Keratinocyte (primary cell): ENCODE measurements around the gene OR52W1. TPM values are rescaled to one million over a fixed set of nuclear protein-coding genes. Genes with fewer than 3 reads are reported as not detected.

Source experiments
- DNase-seq: peaks from one replicate; pipeline ENCODE4 v3.0.0-alpha.2; 2011; ENCODE audit warnings: low read depth, missing footprints, low spot score
- FAIRE-seq: peaks from 2 replicates; lab custom pipeline; 2011; peaks lifted over from hg19 to GRCh38; lab: Jason Lieb, UNC
- H2AFZ ChIP-seq: 2 replicates; pipeline ENCODE4 v1.6.0; 2012; ENCODE audit warnings: low read length, control low read depth, inconsistent platforms; ENCODE audit not compliant: control insufficient read depth
- H3K27ac ChIP-seq: 2 replicates; pipeline ENCODE4 v1.5.1; 2011; ENCODE audit warnings: low read length; ENCODE audit not compliant: control insufficient read depth, insufficient read depth
- H3K27me3 ChIP-seq: 3 replicates; pipeline ENCODE4 v1.6.0; 2011; ENCODE audit warnings: low read length; ENCODE audit not compliant: control insufficient read depth, insufficient read depth; ENCODE audit errors: extremely low read depth
- H3K36me3 ChIP-seq, 2 experiments: 2 replicates in 1 of 2; 3 replicates in 1 of 2; pipeline ENCODE4 v1.5.1; 2011; ENCODE audit warnings: low read length in 2 of 2, mild to moderate bottlenecking in 1 of 2; ENCODE audit not compliant: control insufficient read depth in 2 of 2, insufficient read depth in 2 of 2; ENCODE audit errors: extremely low read depth in 1 of 2
- H3K4me1 ChIP-seq: 3 replicates; pipeline ENCODE4 v1.5.1; 2011; ENCODE audit warnings: low read length; ENCODE audit not compliant: control insufficient read depth, insufficient read depth; ENCODE audit errors: extremely low read depth
- H3K4me2 ChIP-seq: 3 replicates; pipeline ENCODE4 v1.6.0; 2011; ENCODE audit warnings: low read depth, low read length; ENCODE audit not compliant: control insufficient read depth, insufficient read depth; ENCODE audit errors: extremely low read depth
- H3K4me3 ChIP-seq, 3 experiments: fragments of 200-600 bp in 1 of 3; sonication (generic) in 1 of 3; 2 replicates in 2 of 3; 3 replicates in 1 of 3; pipeline ENCODE4 v1.5.1; 2011 to 2016; ENCODE audit warnings: low read length in 3 of 3, mild to moderate bottlenecking in 3 of 3, control low read depth in 2 of 3, inconsistent platforms in 1 of 3, low read depth in 1 of 3, mixed read lengths in 1 of 3, mixed run types in 1 of 3, moderate library complexity in 1 of 3; ENCODE audit not compliant: control insufficient read depth in 2 of 3, insufficient read depth in 2 of 3; ENCODE audit errors: extremely low read depth in 1 of 3
- H3K79me2 ChIP-seq: 2 replicates; pipeline ENCODE4 v1.6.0; 2012; ENCODE audit warnings: low read length; ENCODE audit not compliant: control insufficient read depth, insufficient read depth
- H3K9ac ChIP-seq: 3 replicates; pipeline ENCODE4 v1.6.0; 2011; ENCODE audit warnings: low read length; ENCODE audit not compliant: control insufficient read depth, insufficient read depth; ENCODE audit errors: extremely low read depth
- H3K9me1 ChIP-seq: 3 replicates; pipeline ENCODE4 v1.6.0; 2011; ENCODE audit warnings: low read length; ENCODE audit not compliant: control insufficient read depth, insufficient read depth; ENCODE audit errors: extremely low read depth
- H3K9me3 ChIP-seq: 2 replicates; pipeline ENCODE4 v1.5.1; 2012; ENCODE audit warnings: low read depth, low read length; ENCODE audit not compliant: control insufficient read depth
- H4K20me1 ChIP-seq: 3 replicates; pipeline ENCODE4 v1.6.0; 2011; ENCODE audit warnings: low read length; ENCODE audit not compliant: control insufficient read depth, insufficient read depth; ENCODE audit errors: extremely low read depth
- EZH2 ChIP-seq: IDR thresholded peaks from one replicate; pipeline ENCODE4 v1.6.1; 2012; ENCODE audit warnings: inconsistent platforms, mild to moderate bottlenecking, low read length, moderate library complexity
- dilution Hi-C: fragments of 300-500 bp; cut with MboI; formaldehyde crosslinking; loops from one replicate; pipeline ENCODE4 v1.7.0; 2020; ENCODE audit warnings: low sequenced_read_pairs; ENCODE audit not compliant: extremely low pct_ligation_motif_present
- polyA plus RNA-seq, 5 experiments: library from polyadenylated mRNA; depleted of rRNA in 3 of 5; stranded (reverse) in 3 of 5; stranded (forward) in 1 of 5; unstranded in 1 of 5; fragments of >200 nt; gene quantifications; 1 replicate in 1 of 5; 2 replicates in 3 of 5; 3 replicates in 1 of 5; pipeline versions ENCODE4 v1.2.1 to v1.2.3, GENCODE V29; 2011 to 2012; ENCODE audit warnings: missing spikeins in 2 of 5, low read depth in 1 of 5, low replicate concordance in 1 of 5
- TF ChIP-seq, protein P1 (sequence below), 3 experiments: IDR thresholded peaks in 1 of 3; conservative IDR thresholded peaks in 1 of 3; optimal IDR thresholded peaks in 1 of 3; 2 replicates in 2 of 3; 3 replicates in 1 of 3; pipeline versions ENCODE3 to v1.5.1; 2011; ENCODE audit warnings: low read length in 3 of 3, mild to moderate bottlenecking in 3 of 3, moderate library complexity in 2 of 3, control low read depth in 1 of 3, inconsistent platforms in 1 of 3; ENCODE audit not compliant: insufficient read depth in 2 of 3; ENCODE audit errors: extremely low read depth in 1 of 3

OR52W1 gene
- polyA plus RNA-seq, 1 donor (not counting 4 experiments of a cell fraction or from before 2014, with no cell fraction given), result not detected

DNA sequence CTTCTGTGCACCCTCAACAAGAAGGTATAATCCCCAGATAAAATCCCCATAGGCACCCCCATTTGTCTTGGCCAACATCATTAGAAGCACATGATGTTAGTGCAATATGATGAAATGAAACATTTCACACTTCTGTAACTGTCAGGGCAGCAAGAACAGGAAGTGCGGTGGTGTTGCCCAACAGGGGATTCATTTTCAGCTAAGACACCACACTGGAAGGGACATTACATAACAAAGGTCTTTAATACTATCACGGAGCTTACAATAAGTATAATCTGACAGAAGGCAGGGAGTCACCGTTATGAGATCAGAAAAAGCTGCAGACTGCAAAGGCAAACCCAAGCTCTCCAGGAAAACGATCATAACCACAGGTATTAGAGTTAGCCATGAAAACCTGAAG, 2.0 kb downstream of the OR52W1 start:
- Histone ChIP-seq H3K36me3 (peaks cover 0 to 3% of the 10 kb centered on the region in 2 experiments), H3K9ac (no peak overlapping the region), H3K9me3 (no peaks in the 10 kb centered on the region), H2AFZ (no peak overlapping the region), H3K9me1 (no peaks in the 10 kb centered on the region), H3K4me2 (no peak overlapping the region), H4K20me1 (no peaks in the 10 kb centered on the region), H3K27me3 (no peaks in the 10 kb centered on the region), H3K27ac (no peak overlapping the region), H3K4me3 (no peak overlapping the region), H3K79me2 (no peaks in the 10 kb centered on the region), H3K4me1 (no peaks in the 10 kb centered on the region)
- TF ChIP-seq, protein P1, sequence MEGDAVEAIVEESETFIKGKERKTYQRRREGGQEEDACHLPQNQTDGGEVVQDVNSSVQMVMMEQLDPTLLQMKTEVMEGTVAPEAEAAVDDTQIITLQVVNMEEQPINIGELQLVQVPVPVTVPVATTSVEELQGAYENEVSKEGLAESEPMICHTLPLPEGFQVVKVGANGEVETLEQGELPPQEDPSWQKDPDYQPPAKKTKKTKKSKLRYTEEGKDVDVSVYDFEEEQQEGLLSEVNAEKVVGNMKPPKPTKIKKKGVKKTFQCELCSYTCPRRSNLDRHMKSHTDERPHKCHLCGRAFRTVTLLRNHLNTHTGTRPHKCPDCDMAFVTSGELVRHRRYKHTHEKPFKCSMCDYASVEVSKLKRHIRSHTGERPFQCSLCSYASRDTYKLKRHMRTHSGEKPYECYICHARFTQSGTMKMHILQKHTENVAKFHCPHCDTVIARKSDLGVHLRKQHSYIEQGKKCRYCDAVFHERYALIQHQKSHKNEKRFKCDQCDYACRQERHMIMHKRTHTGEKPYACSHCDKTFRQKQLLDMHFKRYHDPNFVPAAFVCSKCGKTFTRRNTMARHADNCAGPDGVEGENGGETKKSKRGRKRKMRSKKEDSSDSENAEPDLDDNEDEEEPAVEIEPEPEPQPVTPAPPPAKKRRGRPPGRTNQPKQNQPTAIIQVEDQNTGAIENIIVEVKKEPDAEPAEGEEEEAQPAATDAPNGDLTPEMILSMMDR (optimal IDR thresholded peaks at IDR 0.05 in 1 of 3, IDR thresholded peaks at IDR 0.05 in 1 of 3, conservative IDR thresholded peaks at IDR 0.05 in 1 of 3; ENCODE audit: extremely low read depth in 1 of 3, insufficient read depth in 2 of 3, low read length in 3 of 3), result no peak
- no peak for TF ChIP-seq EZH2
- dilution Hi-C loops, result no loop called here
- DNase-seq (no peak), FAIRE-seq (no peak)

DNA sequence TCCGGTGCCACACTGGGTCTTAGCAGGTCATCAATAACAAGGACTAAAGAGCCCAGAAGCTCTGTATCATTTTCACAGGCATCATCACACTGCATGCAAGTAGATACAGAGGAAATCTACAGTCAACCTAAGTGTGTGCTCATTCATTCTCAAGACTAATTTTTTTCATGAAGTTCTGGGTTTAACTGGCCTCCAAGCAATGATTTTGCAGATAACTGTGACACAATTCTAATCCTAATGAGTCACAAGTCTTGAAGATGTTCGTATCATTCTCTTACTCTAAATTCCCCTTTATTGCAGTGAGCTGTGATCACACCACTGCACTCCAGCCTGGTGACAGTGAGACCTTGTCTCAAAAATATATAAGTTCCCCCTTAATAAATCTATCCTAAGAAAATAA, 2.5 kb downstream of the OR52W1 start:
- Histone ChIP-seq H3K27me3 (no peaks in the 10 kb centered on the region), H3K4me1 (no peaks in the 10 kb centered on the region), H3K9me1 (no peaks in the 10 kb centered on the region), H3K79me2 (no peaks in the 10 kb centered on the region), H2AFZ (no peak overlapping the region), H3K4me2 (no peak overlapping the region), H3K4me3 (no peak overlapping the region), H3K27ac (no peak overlapping the region), H3K9me3 (no peaks in the 10 kb centered on the region), H3K36me3 (peaks cover 0 to 3% of the 10 kb centered on the region in 2 experiments), H4K20me1 (no peaks in the 10 kb centered on the region), H3K9ac (no peak overlapping the region)
- dilution Hi-C loops, result no loop called here
- TF ChIP-seq EZH2, result no peak
- TF ChIP-seq, protein P1 (optimal IDR thresholded peaks at IDR 0.05 in 1 of 3, IDR thresholded peaks at IDR 0.05 in 1 of 3, conservative IDR thresholded peaks at IDR 0.05 in 1 of 3; ENCODE audit: extremely low read depth in 1 of 3, insufficient read depth in 2 of 3, low read length in 3 of 3), result no peak
- FAIRE-seq (no peak), DNase-seq (no peak)
